UCSD-AML1 (cell line): ENCODE data around the gene ASAP2.

ENCODE experiments used
- DNase-seq: peaks from one replicate; lab custom pipeline; 2025; ENCODE audit not compliant: unreplicated experiment; lab: John Stamatoyannopoulos, UW

Gene ASAP2

DNA sequence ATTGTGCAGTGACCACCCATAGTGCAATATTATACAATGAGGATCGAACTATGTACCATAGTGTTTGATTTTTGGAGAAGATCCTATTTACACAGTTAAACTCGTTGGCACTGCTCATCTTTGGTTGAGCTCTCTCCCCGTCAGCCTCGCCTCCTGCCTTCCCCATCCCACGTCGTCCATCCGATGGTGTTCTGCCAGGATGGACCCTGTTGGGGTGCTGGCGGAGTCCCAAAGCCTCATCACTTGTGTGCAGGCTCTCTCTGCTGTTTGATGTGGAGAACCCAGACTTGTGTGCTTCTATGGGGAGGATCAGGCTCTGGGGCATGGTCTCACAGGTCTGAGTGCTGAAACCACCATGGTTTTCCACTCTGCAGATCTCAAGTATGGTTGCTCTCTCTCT is 131.3 kb downstream of the ASAP2 start:
- no peak for DNase-seq

DNA sequence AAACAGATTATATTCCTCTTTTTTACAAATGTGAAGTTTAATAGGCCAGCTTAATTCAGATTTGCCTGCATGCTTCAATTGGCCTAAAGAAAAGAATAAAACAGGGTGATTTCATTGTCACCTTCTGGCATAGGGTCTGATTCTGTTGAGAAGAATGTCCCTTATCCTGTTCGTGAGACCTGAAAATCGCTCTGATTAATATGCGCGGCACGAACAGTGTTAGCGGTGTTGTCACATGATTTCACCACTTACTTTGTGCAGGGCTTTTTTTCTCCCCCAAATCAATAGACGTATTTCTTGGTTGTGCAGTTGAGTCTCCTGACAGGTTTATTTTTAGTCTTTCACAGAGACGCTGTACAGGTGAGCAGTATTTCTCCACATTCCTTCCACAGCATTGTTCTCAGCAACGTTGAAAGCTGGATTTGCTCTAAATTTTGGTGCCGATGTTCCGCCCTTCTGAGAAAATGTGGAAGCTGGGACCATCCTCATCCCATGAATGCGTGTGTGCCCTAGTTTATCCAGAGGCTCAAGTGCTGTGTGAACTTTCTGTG is 134.8 kb downstream of the ASAP2 start:
- no peak for DNase-seq

DNA sequence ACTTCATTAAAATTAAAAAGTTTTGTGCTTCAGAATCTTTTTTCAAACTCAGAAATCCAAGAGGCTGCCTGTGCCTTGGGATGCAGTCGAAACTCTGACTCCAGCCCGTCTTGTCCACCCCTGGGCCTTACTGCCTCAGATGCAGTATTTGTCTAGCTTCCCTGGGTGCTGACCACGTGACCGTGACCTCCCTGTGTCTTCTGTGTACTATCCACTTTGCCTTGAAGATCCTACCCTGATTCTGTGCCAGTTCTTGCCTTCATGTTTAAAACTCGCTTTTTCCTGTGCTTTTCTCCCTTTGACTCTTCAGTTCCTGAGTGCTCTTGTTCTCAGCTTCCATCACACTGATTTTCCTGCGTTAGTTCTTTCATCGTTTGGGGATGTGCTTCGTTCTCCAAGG is 136.0 kb downstream of the ASAP2 start:
- no peak for DNase-seq

DNA sequence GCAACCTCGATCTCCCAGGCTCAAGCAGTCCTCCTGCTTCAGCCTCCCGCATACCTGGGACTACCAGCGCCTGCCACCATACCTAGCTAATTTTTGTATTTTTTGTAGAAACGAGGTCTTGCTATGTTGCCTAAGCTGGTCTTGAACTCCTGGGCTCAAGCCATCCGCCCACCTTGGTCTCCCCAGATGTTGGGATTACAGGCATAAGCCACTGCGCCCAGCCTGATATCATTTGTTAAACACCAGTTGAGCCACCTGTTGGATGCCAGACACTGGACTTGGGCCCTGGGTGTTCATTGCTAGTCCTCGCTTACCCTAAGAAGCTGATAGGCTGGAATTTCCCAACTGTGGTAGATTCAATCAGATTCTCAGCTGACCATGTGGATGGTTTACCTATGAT is 136.9 kb downstream of the ASAP2 start:
- DNase-seq, result no peak

DNA sequence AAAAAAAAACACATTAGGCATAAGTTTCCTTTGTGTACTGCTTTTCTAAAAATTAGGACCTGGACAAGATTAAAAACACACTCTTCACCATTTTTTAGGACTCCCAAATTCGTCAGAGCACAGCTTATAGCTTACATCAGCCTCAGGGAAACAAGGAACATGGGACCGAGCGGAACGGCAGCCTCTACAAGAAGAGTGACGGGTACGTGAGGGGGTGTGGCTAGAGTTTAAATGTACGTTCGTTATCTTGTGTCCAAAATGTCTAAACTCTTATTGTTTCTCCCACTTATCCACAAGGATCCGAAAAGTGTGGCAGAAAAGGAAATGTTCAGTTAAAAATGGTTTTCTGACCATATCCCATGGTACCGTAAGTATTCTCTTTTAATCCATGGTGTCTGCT is 137.8 kb downstream of the ASAP2 start:
- DNase-seq, result no peak

DNA sequence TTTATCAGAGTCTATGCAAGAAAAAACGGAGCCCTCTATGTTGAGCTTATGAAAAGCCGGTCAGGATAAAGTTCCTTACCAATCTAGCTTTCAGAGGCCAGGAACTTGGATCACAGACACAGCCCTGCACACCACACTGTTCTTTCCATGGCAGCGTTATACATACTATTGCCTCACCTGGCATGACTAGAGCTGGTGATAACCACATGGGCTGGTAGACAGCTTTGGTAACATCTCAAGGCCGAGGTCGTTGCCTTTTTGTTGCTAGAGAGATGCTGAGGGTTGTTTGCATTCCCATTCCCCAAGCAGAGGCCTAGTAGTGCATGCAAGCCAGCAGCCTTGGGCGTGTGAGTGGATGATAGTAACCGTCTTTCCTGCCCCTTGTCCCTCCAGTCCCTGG is 138.7 kb downstream of the ASAP2 start:
- no peak for DNase-seq

DNA sequence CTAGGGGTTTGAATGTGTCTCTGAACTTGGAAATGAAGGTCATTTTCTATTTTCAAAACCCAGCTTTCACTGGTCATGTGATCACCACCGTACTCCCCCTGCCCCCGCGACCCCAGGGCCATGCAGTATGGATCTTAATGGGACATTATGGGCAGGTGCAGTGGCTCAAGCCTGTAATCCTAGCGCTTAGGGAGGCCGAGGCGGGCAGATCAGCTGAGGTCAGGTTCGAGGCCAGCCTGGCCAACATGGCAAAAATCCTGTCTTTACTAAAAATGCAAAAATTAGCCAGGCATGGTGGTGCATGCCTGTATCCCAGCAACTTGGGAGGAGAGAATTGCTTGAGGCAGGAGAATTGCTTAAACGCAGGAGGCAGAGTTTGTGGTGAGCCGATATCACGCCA is 139.4 kb downstream of the ASAP2 start:
- no peak for DNase-seq

DNA sequence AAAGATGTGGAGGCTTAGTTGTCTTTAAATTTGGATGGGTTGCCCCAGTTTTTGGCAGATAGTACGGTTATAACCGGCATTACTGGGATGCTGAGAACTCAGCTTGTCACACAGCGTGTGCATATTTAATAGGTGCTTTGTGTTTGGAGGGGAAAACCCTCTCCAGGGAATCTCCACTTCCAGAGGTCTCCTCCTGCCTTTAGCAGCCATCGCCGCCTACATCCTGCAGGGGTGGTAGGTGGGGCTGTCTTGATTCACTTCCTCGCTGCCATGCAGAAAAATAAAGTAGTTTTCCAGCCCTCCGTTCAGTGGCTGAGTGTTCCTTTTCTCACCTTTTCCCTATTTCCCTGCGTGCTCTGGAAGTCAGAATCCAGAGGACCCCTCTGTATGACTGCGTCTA is 140.3 kb downstream of the ASAP2 start:
- DNase-seq, result no peak

DNA sequence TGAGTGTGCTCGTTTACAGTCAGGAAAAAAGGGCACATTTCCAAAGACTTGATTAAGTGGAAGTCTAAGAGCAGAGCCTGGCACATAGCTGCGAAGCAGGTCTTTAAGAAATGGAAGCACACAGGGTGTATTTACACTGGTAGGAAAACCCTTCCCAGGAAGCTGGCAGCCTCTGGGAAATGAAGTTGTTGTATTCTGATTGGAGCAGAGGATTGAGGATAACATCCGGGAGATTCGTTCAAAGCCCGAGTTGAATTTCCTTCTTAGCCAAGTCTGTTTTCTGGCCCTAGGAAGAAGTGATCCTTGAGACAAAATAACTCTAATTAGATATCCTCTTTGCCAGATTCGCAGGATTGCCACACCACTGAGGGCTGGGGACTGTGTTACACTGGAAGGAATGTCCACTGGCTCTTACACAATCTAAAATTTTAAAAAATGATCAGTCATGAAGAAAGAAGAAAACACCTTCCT is 140.8 kb downstream of the ASAP2 start:
- DNase-seq, result no peak

DNA sequence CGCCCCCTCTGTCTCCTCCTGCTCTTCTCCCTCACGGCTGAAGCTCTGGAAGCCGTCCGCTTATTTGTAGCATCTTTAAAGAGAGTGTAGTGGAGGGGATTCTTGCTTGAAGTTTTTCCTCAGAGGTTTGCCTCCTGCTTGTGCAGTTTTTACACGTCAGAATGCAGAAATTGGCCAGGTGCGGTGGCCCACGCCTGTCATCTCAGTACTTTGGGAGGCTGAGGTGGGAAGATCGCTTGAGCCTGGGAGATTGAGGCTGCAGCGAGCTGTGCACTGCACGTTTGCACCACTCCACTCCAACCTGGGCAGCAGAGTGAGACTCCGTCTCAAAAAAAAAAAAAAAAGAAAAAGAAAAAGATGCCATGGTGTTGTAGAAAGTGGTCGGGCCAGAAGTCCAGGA is 147.7 kb downstream of the ASAP2 start:
- no peak for DNase-seq

DNA sequence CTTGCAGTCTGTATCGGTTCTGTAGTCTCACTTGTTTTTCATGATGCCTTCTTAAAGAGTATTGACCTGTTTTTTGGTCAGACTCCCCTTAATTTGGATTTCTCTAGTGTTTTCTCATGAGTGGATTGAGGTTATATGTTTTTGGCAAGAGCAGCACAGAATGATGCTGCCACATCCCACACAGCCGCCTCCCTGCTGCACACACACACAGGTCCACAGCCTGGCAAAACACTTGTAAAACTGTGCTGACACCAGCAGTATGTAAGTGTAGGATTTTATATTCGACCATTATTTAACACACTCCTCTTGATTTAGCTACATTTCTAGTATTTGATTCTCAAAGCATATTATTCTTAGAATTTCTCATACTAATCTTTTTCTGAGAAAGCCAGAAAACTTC is 148.7 kb downstream of the ASAP2 start:
- no peak for DNase-seq

DNA sequence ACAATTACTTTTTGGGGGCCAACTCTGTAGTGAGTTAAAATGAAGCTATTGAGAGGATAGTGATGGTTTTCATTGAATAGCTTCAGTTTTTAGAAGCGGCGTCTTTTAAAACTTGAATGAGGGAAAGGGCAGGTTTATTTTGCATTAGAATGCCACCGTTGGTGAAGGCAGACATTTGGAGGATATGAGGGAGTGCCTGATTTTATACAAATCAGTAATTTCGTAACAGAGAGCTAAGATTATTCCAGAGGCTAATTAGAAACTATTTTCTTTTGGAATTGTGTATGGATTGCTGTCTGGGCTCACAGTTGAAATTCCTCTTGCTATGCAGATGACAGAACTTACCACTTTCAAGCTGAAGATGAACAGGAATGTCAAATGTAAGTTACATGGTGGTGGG is 149.1 kb downstream of the ASAP2 start:
- no peak for DNase-seq

DNA sequence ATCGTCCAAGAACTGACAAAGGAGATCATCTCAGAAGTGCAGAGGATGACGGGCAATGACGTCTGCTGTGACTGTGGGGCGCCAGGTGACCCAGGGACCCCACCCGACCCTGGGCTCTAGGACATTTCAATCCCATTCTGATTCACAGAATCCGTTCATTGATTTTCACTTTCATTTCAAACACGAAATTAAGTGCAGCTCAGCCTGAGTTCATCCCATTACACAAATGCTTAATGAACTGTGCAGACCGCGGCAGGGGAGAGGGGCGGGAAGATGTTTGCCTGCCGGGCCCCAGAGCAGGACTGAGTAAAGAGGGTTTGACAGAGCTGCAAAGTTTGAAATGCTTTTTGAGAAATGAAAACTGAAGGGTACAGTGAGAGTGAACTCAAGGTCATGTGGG is 149.6 kb downstream of the ASAP2 start:
- no peak for DNase-seq

DNA sequence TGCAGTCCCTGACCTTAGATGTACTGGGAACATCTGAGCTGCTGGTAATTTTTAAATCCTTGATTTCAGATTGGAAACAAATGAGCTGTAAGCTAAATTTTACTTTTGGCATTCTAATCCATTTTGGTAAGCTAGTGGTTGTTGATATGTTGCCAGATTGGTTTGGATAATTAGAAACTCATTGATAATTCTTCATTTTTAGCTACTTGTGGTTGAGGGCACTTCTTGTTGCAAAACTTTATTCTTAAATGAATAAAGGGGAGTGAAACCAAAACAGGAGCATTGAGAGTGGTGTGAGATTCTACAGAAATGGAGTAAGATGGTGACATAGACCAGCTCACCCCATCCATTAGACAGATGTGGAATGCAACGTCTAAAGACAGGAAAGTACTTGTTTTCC is 152.2 kb downstream of the ASAP2 start:
- no peak for DNase-seq

DNA sequence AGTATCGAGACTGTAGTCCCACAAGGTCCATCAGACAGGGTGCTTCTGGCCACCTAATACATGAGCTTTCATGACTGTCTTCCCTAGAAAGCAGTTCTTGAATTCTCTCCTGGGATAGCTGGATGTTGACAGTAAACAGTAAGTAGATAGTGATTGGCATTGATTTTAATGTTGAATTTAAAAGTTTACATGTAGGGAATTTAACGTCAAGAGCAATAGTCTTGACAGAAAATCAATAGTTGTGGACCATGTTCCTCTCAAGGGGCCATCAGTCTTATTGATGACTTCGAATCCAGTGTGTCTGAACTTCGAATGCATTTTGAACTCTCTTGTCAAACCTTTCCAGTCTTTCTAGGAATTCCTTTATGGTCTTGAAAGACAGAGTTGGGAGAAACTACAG is 152.9 kb downstream of the ASAP2 start:
- DNase-seq, result no peak

DNA sequence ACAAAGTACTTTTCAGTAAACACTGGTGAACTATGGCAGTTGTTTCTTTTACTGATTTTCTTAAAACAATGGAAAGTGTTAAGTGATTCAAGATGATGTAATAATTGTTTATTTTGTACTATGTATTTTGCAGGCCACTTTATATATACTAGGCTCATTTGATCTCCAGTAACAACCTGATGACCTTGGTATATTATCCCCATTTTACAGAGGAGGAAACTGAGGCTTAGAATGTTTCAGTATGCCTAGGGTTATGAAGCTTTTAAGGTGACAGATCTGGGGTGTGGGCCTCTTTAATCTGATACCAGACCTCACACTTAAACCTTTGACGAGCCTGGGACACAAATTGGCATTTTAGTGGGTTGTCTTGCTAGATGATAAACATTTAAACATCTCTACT is 153.5 kb downstream of the ASAP2 start:
- DNase-seq, result no peak

DNA sequence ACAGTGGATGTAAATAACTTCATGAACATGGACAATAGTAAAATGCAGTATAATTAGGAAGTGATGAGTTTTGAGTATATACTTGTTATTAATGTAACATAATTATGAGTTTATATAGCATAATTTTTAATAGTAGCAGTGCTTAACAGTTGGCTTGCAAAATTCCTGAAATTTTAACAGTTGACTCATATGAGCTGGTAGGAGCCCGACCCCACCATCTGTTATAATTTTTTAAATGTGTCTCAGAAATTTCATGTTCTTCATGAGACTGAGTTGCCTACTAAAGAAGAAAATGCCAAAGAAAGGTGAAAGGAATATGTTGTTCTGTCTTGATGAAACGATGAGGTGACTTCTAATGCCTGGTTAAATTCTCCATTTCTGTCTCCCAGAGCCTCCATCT is 154.1 kb downstream of the ASAP2 start:
- no peak for DNase-seq

DNA sequence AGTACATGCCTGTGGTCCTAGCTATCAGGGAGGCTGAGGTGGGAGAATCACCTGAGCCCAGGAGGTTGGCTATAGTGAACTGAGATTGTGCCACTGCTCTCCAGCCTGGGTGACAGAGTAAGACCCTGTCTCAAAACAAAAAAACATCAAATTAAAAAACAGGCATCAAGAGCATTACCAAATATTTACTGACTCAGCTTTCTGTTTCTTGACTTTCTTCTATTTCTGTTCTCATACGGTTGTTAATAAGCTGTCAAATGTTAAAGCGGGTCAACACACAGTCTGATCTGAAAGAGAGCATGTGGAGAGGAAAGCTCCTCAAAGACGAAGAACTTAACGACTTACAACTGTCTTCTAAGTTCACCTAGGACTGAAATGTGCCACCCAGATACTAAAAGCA is 157.8 kb downstream of the ASAP2 start:
- DNase-seq, result no peak

DNA sequence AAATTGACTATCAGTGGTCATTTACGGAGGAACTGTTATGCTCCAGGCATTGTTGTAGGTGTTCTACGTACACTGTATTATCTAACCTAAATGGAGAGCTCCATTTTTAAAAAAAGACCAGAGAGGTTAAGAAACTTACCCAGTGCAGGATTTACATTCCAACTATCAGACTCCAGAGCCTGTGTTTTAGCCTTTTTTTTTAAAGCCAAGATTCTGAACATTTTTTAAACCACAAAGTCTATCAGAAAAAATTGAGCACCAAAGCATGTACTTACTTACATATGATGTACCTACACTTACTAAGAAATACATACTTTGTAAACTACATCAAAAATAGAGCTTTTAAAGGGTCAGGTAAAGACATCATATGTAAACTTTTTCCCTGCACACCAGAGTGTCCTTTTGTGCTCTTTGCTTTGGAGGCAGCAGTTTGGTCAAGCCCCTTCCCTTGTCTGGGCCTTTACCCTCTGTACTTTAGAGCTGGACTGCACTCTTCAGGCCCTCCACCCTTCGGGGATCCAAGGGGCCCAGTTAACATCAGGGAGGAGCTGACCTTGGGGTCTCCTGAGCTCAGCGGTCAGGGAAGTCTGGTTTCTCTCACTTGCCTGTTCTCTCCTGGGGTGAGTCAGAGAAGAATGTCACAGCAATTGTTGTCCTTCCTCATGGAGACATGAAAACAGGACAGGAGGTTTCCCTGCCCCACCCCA is 158.3 kb downstream of the ASAP2 start:
- no peak for DNase-seq

DNA sequence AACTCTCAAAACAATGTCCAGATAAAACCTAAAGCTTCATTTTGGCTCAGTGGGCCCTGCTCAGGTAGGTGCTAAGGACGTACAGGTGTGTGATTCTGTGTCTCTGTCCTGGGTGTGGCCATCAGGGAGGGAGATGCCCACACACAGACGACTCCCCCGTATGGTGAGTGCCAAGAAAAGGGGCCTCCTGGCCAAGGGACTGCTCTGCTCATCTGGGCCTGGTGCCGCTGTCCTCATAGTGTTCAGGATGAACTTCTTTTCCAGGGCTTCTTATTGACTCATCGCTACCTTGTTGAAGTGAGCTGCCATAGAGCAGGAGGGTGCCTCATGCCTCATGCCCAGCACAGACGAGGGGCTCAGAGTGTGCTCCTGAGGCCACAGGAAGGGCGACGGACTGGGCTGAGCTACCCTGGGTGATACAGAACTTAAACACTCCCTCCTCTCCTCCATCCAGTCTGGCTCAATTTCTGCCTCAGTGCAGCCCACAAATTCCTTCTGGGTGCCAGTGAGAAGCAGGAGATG is 158.9 kb downstream of the ASAP2 start:
- no peak for DNase-seq

DNA sequence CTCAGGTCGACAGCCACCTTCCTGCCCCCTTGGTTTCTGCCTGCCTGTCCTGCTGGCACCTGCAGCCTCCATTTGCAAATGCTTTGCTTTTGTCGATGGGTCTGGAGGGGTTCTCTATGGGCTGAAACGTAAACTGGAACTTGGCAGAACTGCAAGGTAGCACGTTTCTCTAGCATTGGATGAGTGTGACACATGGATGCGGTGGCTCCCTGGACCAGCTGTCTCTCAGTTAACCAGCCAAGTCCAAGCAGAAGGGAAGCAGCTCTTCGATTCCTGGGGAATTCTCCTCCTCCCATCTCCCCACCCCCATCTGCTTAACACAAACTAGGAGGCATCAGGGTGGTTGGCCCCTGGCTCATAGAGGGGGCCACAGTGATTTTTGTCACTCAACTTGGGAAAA is 159.4 kb downstream of the ASAP2 start:
- no peak for DNase-seq

DNA sequence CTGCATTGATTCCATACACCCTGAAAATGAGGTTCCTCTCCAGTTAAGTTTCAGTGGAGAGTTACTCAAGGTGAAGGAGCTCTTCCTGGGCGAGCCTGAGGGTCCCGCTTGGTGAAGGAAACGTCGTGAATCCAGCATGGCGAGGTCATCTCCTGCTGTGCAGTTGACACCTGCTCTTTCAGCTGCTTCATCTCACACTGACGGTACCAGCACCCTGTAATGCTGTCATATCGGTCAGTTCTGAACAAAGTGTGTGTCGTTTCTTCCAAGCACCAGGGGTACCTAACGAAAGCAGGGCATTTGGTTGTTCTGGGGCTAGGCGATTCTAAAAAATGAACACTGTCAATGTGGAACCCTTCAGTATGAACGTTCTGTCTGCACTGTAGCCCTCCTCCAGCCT is 164.1 kb downstream of the ASAP2 start:
- DNase-seq, result no peak

DNA sequence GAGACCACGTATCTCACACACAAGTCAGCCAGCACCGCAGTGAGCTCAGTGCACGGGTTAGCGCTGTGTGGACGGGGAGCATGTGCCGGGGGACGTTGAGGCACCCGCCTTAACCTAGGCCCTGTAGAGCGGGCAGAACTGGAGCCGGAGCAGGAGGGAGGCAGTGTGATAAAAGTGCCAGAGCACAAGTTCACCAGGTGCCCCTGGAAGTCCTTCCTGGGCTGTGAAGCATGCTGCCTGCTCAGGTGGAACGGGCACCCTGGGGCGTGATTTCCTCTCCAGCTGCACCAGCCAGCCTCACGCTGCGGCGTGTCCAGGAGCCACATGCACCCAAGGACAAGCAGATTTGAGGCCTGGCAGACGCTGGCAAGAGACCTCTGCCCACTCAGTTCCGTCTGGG is 166.4 kb downstream of the ASAP2 start:
- no peak for DNase-seq
